ENCODE measurements around the gene TLK2. TPM values are rescaled to one million over a fixed set of nuclear protein-coding genes. Genes with fewer than 3 reads are reported as not detected.
A peak's percentile ranks its signal among the peaks of the same experiment; 100 is the strongest.

TLK2 gene
- total RNA-seq, 1 experiment from 2014 or later: 40.5 TPM

DNA sequence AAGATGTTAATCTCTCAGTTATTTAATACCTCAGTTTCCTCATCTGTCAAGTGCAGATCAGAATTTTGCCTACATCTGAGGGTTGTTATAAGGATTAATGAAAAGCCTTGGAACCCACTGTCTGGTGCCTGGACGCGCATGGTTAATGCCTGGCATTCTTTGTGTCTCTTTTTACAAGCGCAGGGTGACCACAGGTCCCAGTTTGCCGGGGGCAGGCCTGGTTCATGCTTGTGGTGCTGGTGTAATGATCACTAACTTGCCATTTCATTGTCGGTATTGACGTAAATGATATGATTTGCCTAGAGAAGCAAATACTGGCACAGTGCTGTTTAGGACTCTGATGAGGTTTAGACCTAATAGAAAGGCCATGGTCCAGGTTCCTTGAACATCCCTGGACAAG is 172.0 kb downstream of the TLK2 start:
- Histone ChIP-seq H3K9ac (ENCODE audit: low read length) (no peak overlapping the region), H3K27me3 (ENCODE audit: low read length) (no peaks in the 10 kb centered on the region), H3F3A (ENCODE audit: low read length, unreplicated experiment) (no peaks in the 10 kb centered on the region), H3K79me2 (ENCODE audit: low read length) (no peaks in the 10 kb centered on the region), H3K9me2 (replicated peaks; ENCODE audit: low read length) (no peaks in the 10 kb centered on the region), H3K4me2 (ENCODE audit: low read length) (no peak overlapping the region), H3K36me3 (ENCODE audit: low read depth, low read length) (no peaks in the 10 kb centered on the region), H3K4me3 (ENCODE audit: low read length) (no peak overlapping the region), H3K27ac (ENCODE audit: low read length) (no peak overlapping the region), H2AFZ (ENCODE audit: low read length) (no peak overlapping the region), H3K4me1 (ENCODE audit: insufficient read depth, low read length) (peaks cover 11% of the 10 kb centered on the region; the same call in 1 of the 2 replicates), H3K9me3 (ENCODE audit: low read length) (no peaks in the 10 kb centered on the region), H4K20me1 (ENCODE audit: low read length) (no peaks in the 10 kb centered on the region)
- POLR2A ChIA-PET (ENCODE audit: unreplicated experiment): no interaction called here
- CTCF ChIA-PET: no interaction called here
- no TSS peak for BruUV-seq (replicated peaks)
- intact Hi-C loops (cut with micrococcal nuclease): no loop called here
- TF ChIP-seq EZH2 (IDR thresholded peaks at IDR 0.05; ENCODE audit: low read length, unreplicated experiment) (no peak), EZH2phosphoT487 (IDR thresholded peaks at IDR 0.05; ENCODE audit: borderline replicate concordance, low read length) (no peak)
- TF ChIP-seq, protein P1, sequence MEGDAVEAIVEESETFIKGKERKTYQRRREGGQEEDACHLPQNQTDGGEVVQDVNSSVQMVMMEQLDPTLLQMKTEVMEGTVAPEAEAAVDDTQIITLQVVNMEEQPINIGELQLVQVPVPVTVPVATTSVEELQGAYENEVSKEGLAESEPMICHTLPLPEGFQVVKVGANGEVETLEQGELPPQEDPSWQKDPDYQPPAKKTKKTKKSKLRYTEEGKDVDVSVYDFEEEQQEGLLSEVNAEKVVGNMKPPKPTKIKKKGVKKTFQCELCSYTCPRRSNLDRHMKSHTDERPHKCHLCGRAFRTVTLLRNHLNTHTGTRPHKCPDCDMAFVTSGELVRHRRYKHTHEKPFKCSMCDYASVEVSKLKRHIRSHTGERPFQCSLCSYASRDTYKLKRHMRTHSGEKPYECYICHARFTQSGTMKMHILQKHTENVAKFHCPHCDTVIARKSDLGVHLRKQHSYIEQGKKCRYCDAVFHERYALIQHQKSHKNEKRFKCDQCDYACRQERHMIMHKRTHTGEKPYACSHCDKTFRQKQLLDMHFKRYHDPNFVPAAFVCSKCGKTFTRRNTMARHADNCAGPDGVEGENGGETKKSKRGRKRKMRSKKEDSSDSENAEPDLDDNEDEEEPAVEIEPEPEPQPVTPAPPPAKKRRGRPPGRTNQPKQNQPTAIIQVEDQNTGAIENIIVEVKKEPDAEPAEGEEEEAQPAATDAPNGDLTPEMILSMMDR (conservative IDR thresholded peaks at IDR 0.05; ENCODE audit: low read depth, low read length): no peak
- no peak for DNase-seq
- ATAC-seq: no peak

DNA sequence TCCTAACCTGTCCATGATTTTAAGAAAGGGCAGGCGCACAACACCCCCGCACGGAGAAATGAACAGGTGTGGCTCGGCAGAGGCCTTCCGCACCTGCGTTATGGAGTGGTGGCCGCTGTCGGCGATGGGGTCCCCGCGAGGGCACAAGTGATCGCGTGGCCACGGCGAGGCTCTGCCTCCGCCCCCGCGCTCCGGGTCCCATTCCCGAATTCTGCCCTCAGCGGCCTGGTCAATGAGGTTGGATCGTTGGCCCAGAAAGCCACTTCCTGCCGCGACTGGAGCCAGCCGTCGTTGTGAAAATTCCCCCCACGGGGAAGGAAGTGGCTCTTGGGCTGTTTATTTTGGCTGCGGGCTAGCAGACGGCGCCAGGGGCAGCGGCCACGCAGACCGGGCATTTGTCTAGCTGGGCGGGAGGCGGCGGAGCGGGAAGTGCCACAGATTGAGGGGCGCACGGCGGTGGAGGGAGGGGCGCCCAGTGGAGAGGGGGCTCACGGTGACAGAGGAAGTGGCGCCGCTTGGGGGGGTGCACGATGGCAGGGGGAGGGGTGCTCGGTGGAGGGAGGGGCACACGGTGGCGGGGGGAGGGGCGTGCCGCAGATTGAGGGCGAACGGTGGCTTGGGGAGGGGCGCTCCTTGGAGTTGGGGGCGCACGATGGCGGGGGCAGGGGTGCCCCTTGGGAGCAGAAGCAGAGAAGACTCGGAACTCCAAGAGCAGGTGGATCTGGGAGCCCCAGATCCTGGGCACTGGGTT is 173.8 kb downstream of the TLK2 start:
- H3K9me2 ChIP-seq (replicated peaks; ENCODE audit: low read length): no peaks in the 10 kb centered on the region
- peaks cover 11% of the 10 kb centered on the region; the same call in 1 of the 2 replicates for H3K4me1 ChIP-seq (ENCODE audit: insufficient read depth, low read length)
- intact Hi-C loops (cut with micrococcal nuclease): no loop called here
- BruUV-seq (replicated peaks): no TSS peak
- ChIA-PET POLR2A (ENCODE audit: unreplicated experiment) (no interaction called here), CTCF (interaction anchor here (0.7 kb wide), 1 partner anchor 51 kb away, joined by 3 read pairs; no protein-coding TSS in a partner anchor)
- no peaks in the 10 kb centered on the region for H3K36me3 ChIP-seq (ENCODE audit: low read depth, low read length)
- no peaks in the 10 kb centered on the region for H3K79me2 ChIP-seq (ENCODE audit: low read length)
- ATAC-seq: peak; percentile 74
- no peaks in the 10 kb centered on the region for H3F3A ChIP-seq (ENCODE audit: low read length, unreplicated experiment)
- H3K9me3 ChIP-seq (ENCODE audit: low read length): no peaks in the 10 kb centered on the region
- H3K4me3 ChIP-seq (ENCODE audit: low read length): peak overlapping the region; percentile 76
- peak overlapping the region; percentile 76 for H2AFZ ChIP-seq (ENCODE audit: low read length)
- peak overlapping the region; percentile 99 for H3K4me2 ChIP-seq (ENCODE audit: low read length)
- H3K27me3 ChIP-seq (ENCODE audit: low read length): no peaks in the 10 kb centered on the region
- no peak overlapping the region for H3K27ac ChIP-seq (ENCODE audit: low read length)
- H4K20me1 ChIP-seq (ENCODE audit: low read length): no peaks in the 10 kb centered on the region
- H3K9ac ChIP-seq (ENCODE audit: low read length): peak overlapping the region; percentile 76
- DNase-seq: peak; percentile 78
- TF ChIP-seq EZH2 (IDR thresholded peaks at IDR 0.05; ENCODE audit: low read length, unreplicated experiment) (no peak), EZH2phosphoT487 (IDR thresholded peaks at IDR 0.05; ENCODE audit: borderline replicate concordance, low read length) (no peak)
- TF ChIP-seq, protein P1 (conservative IDR thresholded peaks at IDR 0.05; ENCODE audit: low read depth, low read length): no peak

Data from PC-3 (cell line).